COLO829 (cell line): ENCODE measurements around the gene USP33.
A peak's percentile ranks its signal among the peaks of the same experiment; 100 is the strongest.
"Not testable (repeated sequence)": the region's sequence is repeated elsewhere in the genome, so short reads cannot be mapped to it uniquely, and the experiment has no call there.

Experiments
- DNase-seq: peaks from one replicate; pipeline ENCODE4 v3.0.0; 2012; ENCODE audit warnings: low spot score

The USP33 gene

DNA sequence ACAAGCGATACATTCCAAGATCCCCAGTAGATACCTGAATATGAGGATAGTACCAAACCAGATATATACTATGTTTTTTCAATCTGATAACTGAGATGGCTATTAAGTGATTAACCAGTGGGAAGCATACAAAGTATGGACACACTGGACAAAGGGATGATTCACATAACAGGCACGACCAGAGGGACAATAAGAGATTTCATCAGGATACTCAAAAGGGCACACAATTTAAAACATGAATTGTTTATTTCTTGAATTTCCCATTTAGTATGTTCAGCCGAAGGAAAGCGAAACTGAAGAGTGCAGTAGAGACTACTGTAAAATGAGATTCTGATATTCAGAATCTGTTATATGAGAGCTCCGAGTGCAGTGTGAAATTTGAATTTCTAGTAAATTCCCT, 87.8 kb downstream of the USP33 start:
- DNase-seq, result peak; percentile 55

DNA sequence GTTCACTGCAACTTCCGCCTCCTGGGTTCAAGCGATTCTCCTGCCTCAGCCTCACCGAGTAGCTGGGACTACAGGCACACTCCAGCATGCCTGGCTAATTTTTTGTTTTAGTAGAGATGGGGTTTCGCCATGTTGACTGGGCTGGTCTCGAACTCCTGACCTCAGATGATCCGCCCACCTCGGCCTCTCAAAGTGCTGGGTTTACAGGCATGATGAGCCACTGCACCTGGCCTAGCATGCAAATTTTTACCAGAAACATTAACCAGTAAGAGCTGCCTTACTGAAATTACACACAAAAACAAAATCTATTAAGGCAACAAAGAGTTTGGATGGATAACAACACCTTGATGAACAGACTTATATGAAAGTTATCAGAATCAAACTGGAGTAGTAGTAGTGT, 89.3 kb downstream of the USP33 start:
- DNase-seq, result no peak

DNA sequence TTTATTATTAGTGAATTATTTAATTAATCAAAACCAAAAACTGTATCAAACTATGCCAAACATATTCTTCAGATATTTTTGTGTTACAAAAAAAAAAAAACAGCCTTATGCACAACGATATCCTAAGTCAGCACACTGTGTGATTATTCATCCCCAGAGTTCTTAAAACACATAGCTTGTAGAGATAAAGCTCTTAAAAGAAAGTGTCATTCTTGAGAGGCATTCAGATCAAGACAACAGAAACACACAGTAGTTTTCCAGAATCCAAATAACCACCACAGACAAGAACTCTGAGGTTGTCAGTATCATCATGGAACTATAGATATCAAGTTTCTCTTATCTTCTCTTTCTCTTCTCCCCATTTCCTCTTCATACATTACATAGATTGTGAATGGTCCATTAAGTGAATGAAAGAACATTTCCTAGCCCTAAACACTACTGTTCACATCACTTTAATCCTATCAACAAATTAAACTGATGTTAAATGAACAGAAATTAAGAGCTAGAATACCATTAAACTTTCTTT, 90.7 kb downstream of the USP33 start:
- no peak for DNase-seq

DNA sequence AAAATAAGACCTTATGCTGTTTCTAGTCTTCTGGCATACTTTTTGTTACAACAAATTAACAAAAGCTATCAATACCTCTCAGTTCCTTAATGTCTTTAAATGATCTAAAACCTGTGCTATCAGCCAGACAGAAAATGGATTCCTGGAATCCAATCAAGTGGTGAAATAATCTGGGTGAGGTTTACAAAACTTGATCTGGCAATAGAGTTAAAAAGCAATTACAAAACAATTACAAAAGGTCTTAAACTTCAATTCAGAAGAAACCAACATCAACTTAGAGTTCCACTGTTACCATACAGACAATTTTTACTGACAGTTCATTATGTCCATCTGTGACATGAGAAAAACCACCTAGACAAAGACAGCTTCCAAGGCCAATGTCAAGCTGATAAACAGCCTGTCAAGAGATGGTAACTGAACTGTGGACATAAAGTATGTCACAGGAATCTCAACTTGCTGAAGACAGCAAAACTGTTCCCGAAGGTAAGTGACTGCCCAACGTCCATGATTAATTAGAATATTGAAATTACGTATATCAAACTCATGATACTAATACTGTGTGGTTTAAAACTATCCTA, 94.6 kb downstream of the USP33 start:
- DNase-seq, result no peak

DNA sequence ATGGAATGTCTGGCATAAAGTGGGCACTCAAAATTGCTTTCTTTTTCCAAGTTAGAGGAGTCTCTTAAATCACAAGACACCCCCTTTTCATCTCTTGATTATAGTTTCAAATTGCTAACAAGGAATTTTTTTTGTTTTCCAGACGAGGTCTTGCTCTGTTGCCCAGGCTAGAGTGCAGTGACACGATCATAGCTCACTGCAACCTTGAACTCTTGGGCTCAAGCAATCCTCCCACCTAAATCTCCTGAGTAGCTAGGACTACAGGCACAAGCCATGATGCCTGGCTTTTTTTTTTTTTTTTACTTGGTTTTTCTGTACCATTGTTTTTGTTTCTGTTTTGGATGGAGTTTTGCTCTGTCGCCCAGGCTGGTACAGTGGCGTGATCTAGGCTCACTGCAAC, 98.0 kb downstream of the USP33 start:
- DNase-seq, result no peak

DNA sequence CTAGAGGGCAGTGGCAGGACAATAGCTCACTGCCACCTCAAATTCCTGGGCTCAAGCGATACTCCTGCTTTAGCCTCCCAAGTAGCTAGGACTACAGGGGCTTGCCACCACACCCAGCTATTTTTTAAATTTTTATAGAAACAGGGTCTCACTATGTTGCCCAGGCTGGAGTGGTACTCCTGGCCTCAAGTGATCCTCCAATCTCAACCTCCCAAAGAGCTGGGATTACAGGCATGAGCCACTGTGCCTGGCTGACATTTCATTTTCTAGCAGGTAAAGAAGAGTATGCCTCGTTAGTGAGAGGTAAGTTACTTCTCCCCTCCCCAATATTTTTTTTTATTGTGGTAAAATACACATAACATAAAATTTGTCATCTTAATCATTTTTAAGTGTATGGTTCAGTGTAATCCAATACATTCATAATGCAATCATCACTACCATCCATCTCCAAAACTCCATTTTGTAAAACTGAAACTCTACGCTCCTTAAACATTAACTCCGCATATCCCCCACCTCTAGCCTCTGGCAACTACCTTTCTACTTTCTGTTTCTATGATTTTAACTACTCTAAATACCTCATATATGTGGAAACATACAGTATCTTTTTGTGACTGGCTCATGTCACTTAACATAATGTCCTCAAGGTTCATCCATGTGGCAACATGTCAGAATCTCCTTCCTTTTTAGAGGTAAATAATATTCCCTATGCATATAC, 99.6 kb downstream of the USP33 start:
- DNase-seq, result no peak

DNA sequence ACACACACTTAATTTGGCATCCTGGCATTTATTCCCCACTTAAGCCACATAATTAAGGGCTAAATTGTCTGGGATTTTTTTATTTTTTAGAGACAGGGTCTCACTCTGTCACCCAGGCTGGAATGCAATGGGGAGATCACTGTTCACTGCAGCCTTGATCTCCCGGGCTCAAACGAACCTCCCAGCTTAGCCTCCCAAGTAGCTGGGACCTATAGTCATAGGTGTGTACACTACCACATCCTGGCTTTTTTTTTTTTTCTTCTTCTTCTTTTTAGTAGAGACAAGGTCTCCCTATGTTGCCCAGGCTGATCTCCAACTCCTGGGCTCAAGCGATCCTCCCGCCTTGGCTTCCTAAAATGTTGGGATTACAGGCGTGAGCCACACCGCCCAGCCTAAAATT, 101.4 kb downstream of the USP33 start:
- DNase-seq, result no peak

DNA sequence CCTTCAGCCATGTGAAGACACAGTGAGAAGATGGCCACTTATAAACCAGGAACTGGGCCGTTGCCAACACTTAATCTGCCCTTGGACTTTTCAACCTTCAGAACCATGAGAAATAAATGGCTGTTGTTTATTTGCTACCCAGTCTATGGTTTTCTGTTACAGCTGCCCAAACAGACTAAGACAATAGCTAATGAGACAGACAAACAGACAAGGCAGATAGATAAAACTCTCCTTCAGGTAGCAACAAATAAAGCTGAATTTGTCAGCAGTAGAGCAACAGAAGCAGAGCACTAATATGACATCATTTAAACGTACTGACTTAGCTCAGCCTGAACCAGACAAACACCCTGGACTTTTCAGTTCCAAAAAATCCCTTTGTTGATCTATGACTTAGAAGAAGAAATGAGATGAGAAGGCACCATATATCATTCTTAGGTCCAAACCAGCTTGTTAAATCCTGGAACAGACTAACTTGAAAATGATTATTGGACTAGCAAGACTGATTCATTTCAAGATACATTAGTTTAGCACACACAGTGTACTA, 104.1 kb downstream of the USP33 start:
- DNase-seq, result no peak

DNA sequence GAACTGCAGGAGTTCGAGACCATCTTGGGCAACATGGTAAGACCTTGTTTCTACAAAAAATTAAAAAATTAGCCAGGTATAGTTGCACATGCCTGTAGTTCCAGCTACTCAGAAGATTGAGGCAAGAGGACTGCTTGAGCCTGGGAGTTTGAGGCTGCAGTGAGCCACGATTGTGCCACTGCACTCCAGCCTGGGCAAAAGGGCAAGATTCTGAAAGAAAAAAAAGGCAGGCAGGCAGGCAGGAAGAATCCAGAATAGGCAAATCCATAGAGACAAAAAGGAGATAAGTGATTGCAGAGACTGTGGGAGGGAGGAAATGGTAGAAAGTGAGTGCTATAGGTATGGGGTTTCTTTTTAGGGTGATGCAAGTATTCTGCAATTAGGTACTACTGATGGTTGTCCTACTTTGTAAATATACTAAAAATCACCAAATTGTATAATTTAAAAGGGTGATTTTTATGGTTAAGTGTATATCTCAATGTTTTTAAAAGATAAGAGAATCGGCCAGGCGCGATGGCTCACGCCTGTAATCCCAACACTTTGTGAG, 106.6 kb downstream of the USP33 start:
- no peak for DNase-seq

DNA sequence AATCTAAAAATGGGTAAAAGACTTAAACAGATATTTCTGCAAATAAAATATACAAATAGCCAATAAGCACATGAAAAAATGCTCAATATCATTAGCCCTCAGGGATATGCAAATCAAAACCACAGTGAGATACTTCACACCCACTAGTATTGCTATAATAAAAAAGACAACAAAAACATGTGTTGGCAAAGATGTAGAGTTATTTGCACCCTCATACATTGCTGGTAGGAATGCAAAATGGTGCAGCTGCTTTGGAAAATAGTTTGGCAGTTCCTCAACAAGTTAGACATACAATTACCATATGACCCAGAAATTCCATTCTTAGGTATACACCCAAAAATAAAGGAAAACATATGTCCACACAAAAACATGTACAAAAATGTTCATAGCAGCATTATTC, 107.4 kb downstream of the USP33 start:
- DNase-seq, result no peak

DNA sequence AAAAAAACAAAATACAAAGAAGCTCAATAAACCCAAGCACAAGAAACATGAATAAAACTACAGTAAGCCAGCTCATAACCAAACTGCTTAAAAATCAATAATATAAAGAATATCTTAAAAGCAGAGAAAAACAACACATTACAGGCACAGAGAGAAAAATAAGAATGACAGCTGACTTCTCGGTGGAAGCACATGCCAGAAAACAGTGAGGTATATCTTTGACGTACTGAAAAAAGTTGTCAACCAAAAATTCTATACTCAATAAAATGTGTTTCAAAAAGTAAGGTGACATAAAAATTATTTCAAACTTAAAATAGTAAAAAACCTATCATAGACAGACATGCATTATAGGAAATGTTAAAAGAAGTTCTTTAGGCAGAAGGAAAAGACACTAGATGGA, 110.5 kb downstream of the USP33 start:
- no peak for DNase-seq

DNA sequence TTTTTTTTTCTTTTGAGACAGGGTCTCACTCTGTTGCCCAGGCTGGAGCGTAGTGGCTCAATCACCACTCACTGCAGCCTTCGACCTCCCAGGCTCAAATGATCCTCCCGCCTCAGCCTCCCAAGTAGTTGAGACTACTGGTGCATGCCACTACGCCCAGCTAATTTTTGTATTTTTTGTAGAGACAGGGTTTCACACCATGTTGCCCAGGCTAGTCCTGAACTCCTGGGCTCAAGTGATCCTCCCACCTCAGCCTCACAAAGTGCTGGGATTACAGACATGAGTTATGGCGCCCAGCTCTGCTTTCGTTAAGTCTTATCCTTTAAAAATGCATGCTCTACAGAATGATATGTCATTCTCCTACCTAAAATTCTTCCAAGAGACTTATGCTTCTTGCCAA, 113.4 kb downstream of the USP33 start:
- not testable (repeated sequence) for DNase-seq
